Mesenteric fat pad (tissue), 1 donor: Measurements from ENCODE around the gene FOXL1. TPM values are rescaled to one million over a fixed set of nuclear protein-coding genes. Genes with fewer than 3 reads are reported as not detected.

Experiments used
- DNase-seq: peaks from one replicate; pipeline ENCODE4 v3.0.0-alpha.2; 2020; ENCODE audit warnings: low spot score
- total RNA-seq: library from RNA; stranded (reverse); fragmentation: NEBNext Ultra II Directional; extraction: Animal tissue kit (Norgen Biotek cat#: 25700); gene quantifications from one replicate; pipeline ENCODE4 v1.2.1, GENCODE V29; 2021
- donor health status: DM: yes; HTN: yes; CAD: no.

FOXL1 gene
- total RNA-seq, 1 donor from 2014 or later: 0.26 TPM

DNA sequence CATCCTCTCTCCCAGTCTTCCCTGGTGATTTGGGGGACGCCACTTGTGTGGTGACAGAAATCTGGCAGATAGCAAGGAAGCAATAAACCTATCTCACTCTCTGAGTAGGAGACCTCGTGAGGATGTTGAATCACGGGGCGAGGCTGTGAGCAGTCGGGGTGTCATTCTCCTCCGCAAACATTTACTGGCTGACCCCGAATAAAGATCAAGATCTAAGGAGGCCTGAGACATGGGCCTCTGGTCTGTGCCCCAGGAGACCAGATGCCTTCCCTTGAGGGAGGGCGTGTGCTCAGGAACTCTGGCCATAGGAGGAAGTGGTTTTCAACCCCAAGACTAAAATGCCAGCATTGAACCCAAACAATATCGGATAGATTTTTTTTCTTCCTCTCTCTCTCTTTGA lies 53.1 kb downstream of the FOXL1 start:
- DNase-seq: no peak

Other genes with a start within 250 kb of the FOXL1 start
- gene FOXF1, start 68.0 kb upstream of the FOXL1 start, total RNA-seq: 4.2 TPM
- 10.2 TPM for gene MTHFSD, start 23.3 kb upstream of the FOXL1 start, total RNA-seq
- gene FOXC2, start 11.7 kb upstream of the FOXL1 start, total RNA-seq: 0.42 TPM